Karpas-422 (cell line): ENCODE results near the gene FUBP3. TPM values are rescaled to one million over a fixed set of nuclear protein-coding genes. Genes with fewer than 3 reads are reported as not detected.
A peak's percentile ranks its signal among the peaks of the same experiment; 100 is the strongest.

ENCODE experiments used
- DNase-seq: peaks from one replicate; pipeline ENCODE4 v3.0.0-alpha.2; 2015
- H2AFZ ChIP-seq: fragments of 200-600 bp; sonication (generic); 2 replicates; pipeline ENCODE4 v1.6.1; 2014; ENCODE audit warnings: antibody characterized with exemption, low read length, mixed read lengths
- H3K27ac ChIP-seq: fragments of 200-600 bp; sonication (generic); 2 replicates; pipeline ENCODE4 v1.5.1; 2014; ENCODE audit warnings: mild to moderate bottlenecking, low read length, moderate library complexity
- H3K27me3 ChIP-seq: fragments of 200-600 bp; sonication (generic); 2 replicates; pipeline ENCODE4 v1.6.1; 2014; ENCODE audit warnings: low read length, mixed read lengths
- H3K36me3 ChIP-seq: fragments of 200-600 bp; sonication (generic); 2 replicates; pipeline ENCODE4 v1.6.1; 2014; ENCODE audit warnings: low read length, mixed read lengths; ENCODE audit not compliant: insufficient read depth
- H3K4me1 ChIP-seq: fragments of 200-600 bp; sonication (generic); 2 replicates; pipeline ENCODE4 v1.6.1; 2014; ENCODE audit warnings: mild to moderate bottlenecking, low read length, mixed read lengths
- H3K4me2 ChIP-seq: fragments of 200-600 bp; sonication (generic); 2 replicates; pipeline ENCODE4 v1.6.1; 2014; ENCODE audit warnings: low read length, low read depth, mild to moderate bottlenecking; ENCODE audit not compliant: poor library complexity, severe bottlenecking
- H3K4me3 ChIP-seq: fragments of 200-600 bp; sonication (generic); 2 replicates; pipeline ENCODE4 v1.5.1; 2014; ENCODE audit warnings: mild to moderate bottlenecking, antibody characterized with exemption, low read length, mixed read lengths
- H3K79me2 ChIP-seq: fragments of 200-600 bp; sonication (generic); 2 replicates; pipeline ENCODE4 v1.6.1; 2014; ENCODE audit warnings: mild to moderate bottlenecking, low read length, mixed read lengths
- H3K9ac ChIP-seq: fragments of 200-600 bp; sonication (generic); 2 replicates; pipeline ENCODE4 v1.6.0; 2014; ENCODE audit warnings: low read length
- H3K9me2 ChIP-seq: fragments of 200-600 bp; sonication (generic), shearing (Covaris generic); replicated peaks from 2 replicates; pipeline ENCODE4 v1.6.0; 2014; ENCODE audit warnings: mild to moderate bottlenecking, low read length, moderate library complexity; ENCODE audit not compliant: insufficient read depth
- H3K9me3 ChIP-seq: fragments of 300-700, 200-600 bp; sonication (generic); 2 replicates; pipeline ENCODE4 v1.6.1; 2014; ENCODE audit warnings: low read length, mixed read lengths
- H4K20me1 ChIP-seq: fragments of 200-600 bp; sonication (generic); 2 replicates; pipeline ENCODE4 v1.6.1; 2014; ENCODE audit warnings: mild to moderate bottlenecking, antibody characterized with exemption, low read length, low read depth; ENCODE audit not compliant: insufficient read depth
- total RNA-seq: library from RNA; depleted of rRNA; stranded (reverse); fragments of >200 nt; shearing (Covaris generic); gene quantifications from 2 replicates; pipeline ENCODE4 v1.2.3, GENCODE V29; 2014; ENCODE audit warnings: low replicate concordance

Gene FUBP3
- total RNA-seq, 1 experiment from 2014 or later = 31.2 TPM

DNA sequence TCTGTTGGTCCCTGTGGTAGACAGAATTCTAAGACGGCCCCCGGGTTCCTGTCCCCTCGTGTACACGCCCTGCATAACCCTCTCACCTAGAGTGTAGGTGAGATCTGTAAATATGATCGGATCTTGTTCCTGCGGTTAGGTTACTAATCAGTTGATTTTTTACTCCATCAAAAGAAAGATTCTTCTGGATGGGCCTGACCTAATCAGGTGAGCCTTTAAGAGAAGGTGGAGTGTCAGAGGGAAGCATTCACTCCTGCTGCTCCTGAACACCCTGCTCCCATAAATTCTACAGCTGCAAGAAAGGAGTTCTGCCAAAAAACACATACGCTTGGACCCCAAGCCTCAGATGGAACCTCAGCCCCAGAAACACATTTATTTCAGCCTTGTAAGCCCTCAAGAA, 15.6 kb upstream of the FUBP3 start:
- Histone ChIP-seq H4K20me1 (no peaks in the 10 kb centered on the region), H3K4me2 (no peak overlapping the region), H3K9me2 (no peaks in the 10 kb centered on the region), H3K9ac (no peak overlapping the region), H3K36me3 (no peaks in the 10 kb centered on the region), H3K4me3 (no peak overlapping the region), H3K9me3 (no peaks in the 10 kb centered on the region), H3K27me3 (no peaks in the 10 kb centered on the region), H3K27ac (no peak overlapping the region), H2AFZ (no peak overlapping the region), H3K4me1 (no peaks in the 10 kb centered on the region), H3K79me2 (no peaks in the 10 kb centered on the region)
- DNase-seq = no peak

DNA sequence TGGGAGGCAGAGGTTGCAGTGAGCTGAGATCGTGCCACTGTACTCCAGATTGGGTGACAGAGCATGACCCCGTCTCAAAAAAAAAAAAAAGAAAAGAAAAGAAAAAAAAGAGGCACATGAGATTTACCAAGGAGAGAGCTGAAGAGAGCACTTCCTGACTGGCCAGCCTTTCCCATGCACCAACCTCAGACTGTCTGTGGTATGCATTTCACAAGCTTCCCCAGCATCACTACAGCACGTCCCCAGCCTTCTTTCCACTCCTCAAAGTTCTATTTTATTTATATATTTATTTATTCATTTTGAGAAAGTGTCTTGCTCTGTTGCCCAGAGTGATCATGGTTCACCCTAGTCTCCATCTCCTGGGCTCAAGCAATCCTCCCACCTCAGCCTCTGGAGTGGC, 13.6 kb upstream of the FUBP3 start:
- Histone ChIP-seq H3K79me2 (no peaks in the 10 kb centered on the region), H3K4me1 (no peaks in the 10 kb centered on the region), H2AFZ (no peak overlapping the region), H3K4me2 (no peak overlapping the region), H3K9me2 (no peaks in the 10 kb centered on the region), H3K27me3 (no peaks in the 10 kb centered on the region), H3K36me3 (no peaks in the 10 kb centered on the region), H4K20me1 (no peaks in the 10 kb centered on the region), H3K9ac (no peak overlapping the region), H3K27ac (no peak overlapping the region), H3K9me3 (no peaks in the 10 kb centered on the region), H3K4me3 (no peak overlapping the region)
- no peak for DNase-seq

DNA sequence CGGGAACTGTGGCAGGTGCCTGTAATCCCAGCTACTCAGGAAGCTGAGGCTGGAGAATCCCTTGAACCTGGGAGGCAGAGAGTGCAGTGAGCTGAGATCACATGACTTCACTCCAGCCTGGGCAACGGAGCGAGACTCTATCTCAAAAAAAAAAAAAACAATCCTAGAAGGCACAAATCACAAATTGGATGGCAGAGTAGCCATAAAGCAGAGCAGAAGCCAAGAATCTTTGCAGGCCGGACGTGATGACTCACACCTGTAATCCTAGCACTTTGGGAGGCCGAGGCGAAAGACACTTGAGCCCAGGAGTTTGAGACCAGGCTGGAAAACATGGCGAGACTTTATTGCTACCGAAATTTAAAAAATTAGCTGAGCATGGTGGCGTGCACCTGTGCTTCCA, 9.2 kb upstream of the FUBP3 start:
- Histone ChIP-seq H3K9ac (no peak overlapping the region), H3K4me1 (no peaks in the 10 kb centered on the region), H3K79me2 (no peaks in the 10 kb centered on the region), H3K9me3 (no peaks in the 10 kb centered on the region), H3K36me3 (no peaks in the 10 kb centered on the region), H3K27me3 (no peaks in the 10 kb centered on the region), H2AFZ (no peak overlapping the region), H3K4me2 (no peak overlapping the region), H3K27ac (no peak overlapping the region), H4K20me1 (no peaks in the 10 kb centered on the region), H3K4me3 (no peak overlapping the region), H3K9me2 (no peaks in the 10 kb centered on the region)
- DNase-seq = no peak

DNA sequence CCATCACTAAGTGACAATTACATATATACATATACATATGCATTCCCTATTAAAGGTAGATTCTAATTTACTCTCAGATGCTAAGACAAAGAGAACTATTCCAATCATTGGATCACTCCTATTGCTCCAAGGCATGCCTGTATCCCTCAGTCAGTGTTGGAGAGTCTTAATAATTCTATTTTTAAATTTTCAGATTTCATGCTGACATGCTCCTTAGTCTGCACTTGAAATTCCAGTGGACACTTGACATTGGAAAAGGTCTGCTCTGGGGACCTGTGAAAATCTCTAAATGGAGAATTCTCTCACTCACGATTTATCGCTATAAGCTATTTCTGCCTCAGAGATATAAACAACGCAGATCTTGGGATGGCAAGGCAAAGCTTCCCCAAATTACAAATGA, 3.9 kb upstream of the FUBP3 start:
- no peak overlapping the region for H3K9ac ChIP-seq
- DNase-seq = no peak
- H3K4me2 ChIP-seq = no peak overlapping the region
- H3K27me3 ChIP-seq = no peaks in the 10 kb centered on the region
- H3K9me2 ChIP-seq = no peaks in the 10 kb centered on the region
- H4K20me1 ChIP-seq = peaks cover 10% of the 10 kb centered on the region
- H3K79me2 ChIP-seq = peaks cover 11% of the 10 kb centered on the region
- H3K27ac ChIP-seq = no peak overlapping the region
- H3K36me3 ChIP-seq = no peaks in the 10 kb centered on the region
- no peak overlapping the region for H2AFZ ChIP-seq
- H3K9me3 ChIP-seq = no peaks in the 10 kb centered on the region
- H3K4me3 ChIP-seq = no peak overlapping the region
- peaks cover 11% of the 10 kb centered on the region for H3K4me1 ChIP-seq

DNA sequence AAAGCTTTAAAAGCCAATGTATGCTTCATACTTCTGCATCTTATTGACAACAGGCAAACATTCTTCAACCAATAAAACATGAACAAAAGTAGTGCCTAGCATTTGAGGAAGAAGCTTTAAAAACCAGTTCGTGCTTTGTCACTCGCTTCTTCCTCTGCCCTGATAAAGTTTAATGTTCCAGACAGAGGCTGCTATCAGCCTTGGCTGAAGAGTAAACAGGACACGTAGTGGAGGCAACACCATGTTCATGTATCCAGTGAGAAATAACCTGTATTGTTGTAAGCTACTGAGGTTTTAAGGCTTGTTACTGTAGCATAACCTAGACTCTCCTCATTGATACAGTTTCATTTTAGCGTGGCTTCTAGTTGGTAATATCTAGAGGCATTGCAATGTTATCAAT, 3.2 kb upstream of the FUBP3 start:
- peaks cover 5% of the 10 kb centered on the region; the same call in 1 of the 2 replicates for H3K36me3 ChIP-seq
- H3K4me2 ChIP-seq = no peak overlapping the region
- H3K27me3 ChIP-seq = no peaks in the 10 kb centered on the region
- no peak overlapping the region for H3K9ac ChIP-seq
- no peak overlapping the region for H3K4me3 ChIP-seq
- no peaks in the 10 kb centered on the region for H3K9me3 ChIP-seq
- no peak for DNase-seq
- H3K27ac ChIP-seq = no peak overlapping the region
- peaks cover 18% of the 10 kb centered on the region for H3K4me1 ChIP-seq
- no peak overlapping the region for H2AFZ ChIP-seq
- peaks cover 18% of the 10 kb centered on the region for H3K79me2 ChIP-seq
- peaks cover 16% of the 10 kb centered on the region for H4K20me1 ChIP-seq
- H3K9me2 ChIP-seq = no peaks in the 10 kb centered on the region

DNA sequence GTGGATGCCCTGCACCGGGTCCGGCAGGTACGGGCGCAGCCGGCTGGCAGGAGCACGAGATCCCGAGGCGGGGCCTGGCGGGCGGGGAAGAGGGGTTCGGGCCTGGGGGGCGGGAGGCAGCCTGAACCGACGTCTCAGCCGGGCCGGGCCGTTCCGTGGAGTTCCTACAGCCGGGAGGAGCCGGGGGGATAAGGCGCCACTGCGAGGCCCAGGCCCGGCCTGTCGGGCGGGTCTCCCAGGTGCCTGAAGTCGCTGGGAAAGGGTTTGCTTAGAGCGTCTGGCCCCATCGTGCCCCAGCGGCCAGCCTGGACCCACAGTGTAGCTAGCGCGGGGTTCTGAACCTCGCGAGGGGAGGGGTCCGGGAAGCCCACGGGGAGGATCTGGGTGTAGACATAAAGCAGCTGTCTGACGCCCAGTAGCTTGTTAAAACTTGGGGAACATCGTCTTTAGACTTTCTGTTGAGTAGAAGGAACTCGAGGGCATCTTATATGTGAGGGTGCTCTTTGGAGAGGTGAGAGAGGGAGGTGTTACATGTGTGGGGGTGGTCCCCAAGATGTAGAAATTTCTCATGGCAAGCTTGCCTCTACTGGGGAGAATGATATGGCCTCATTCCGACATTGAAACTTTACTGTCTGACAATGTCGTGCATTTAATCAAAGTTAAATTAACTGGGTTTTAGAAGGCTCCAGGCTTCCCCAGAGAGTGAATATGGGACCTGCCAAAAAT, 524 bp downstream of the FUBP3 start:
- Histone ChIP-seq H3K27ac (no peak overlapping the region), H3K79me2 (peaks cover 52% of the 10 kb centered on the region), H3K9me3 (no peaks in the 10 kb centered on the region), H4K20me1 (peaks cover 31% of the 10 kb centered on the region), H3K9me2 (no peaks in the 10 kb centered on the region), H3K4me3 (peak overlapping the region; percentile 93), H3K36me3 (peaks cover 12% of the 10 kb centered on the region; the same call in 1 of the 2 replicates), H3K9ac (peak overlapping the region; percentile 94), H3K4me2 (peak overlapping the region; percentile 79), H3K4me1 (peaks cover 20% of the 10 kb centered on the region), H2AFZ (0 out of 2 replicates have a peak overlapping the region, but pooled peaks have one; percentile 45), H3K27me3 (no peaks in the 10 kb centered on the region)
- peak; percentile 54 for DNase-seq

DNA sequence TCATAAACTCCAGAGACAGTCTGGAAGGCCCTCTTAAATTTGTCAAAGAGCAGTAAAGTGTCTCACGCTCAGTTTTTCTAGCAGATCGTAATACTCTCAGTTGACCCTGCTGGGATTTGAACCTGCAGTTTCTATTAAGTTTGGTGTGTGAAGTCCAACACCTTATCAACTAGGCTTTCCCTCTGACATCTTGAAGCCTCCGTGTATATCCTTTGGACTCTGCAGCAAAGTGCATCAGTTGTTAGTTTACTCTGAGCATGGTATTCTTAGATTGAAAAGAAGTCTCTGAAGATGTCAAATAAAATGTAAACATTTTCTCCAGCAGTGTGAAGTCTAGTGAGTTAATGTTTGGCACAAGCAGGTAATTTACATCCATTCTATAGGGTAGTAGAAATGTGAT, 2.4 kb downstream of the FUBP3 start:
- DNase-seq = no peak
- H3K27me3 ChIP-seq = no peaks in the 10 kb centered on the region
- peaks cover 20% of the 10 kb centered on the region for H3K4me1 ChIP-seq
- H3K4me2 ChIP-seq = no peak overlapping the region
- no peak overlapping the region for H3K4me3 ChIP-seq
- no peak overlapping the region for H3K9ac ChIP-seq
- no peaks in the 10 kb centered on the region for H3K9me3 ChIP-seq
- H3K36me3 ChIP-seq = peaks cover 12% of the 10 kb centered on the region; the same call in 1 of the 2 replicates
- H3K27ac ChIP-seq = no peak overlapping the region
- peaks cover 69% of the 10 kb centered on the region for H3K79me2 ChIP-seq
- peaks cover 31% of the 10 kb centered on the region for H4K20me1 ChIP-seq
- H2AFZ ChIP-seq = no peak overlapping the region
- H3K9me2 ChIP-seq = no peaks in the 10 kb centered on the region

DNA sequence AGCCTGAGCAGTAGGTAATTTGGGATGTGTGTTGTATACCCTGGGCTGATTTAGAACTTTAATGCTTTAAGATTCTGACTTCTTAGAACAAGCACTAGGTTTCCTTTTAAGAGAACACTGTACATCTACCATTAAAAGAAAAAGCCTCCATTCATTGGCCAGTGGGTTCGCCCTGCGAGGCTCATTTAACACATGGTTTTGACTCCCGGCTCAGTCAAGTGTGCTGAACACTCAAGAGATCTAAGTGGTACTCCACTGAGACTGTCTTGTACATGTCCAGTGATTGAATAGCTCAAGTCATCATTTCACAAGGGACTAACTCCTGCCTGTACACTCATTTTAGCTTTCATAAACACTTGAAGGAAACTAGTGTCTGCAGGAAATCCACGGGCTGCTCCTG, 3.9 kb downstream of the FUBP3 start:
- H3K36me3 ChIP-seq = peaks cover 12% of the 10 kb centered on the region; the same call in 1 of the 2 replicates
- no peaks in the 10 kb centered on the region for H3K27me3 ChIP-seq
- H3K9ac ChIP-seq = no peak overlapping the region
- H3K27ac ChIP-seq = no peak overlapping the region
- peaks cover 82% of the 10 kb centered on the region for H3K79me2 ChIP-seq
- H3K4me1 ChIP-seq = peaks cover 18% of the 10 kb centered on the region
- DNase-seq = no peak
- H3K9me3 ChIP-seq = no peaks in the 10 kb centered on the region
- H3K4me2 ChIP-seq = no peak overlapping the region
- H3K4me3 ChIP-seq = no peak overlapping the region
- no peak overlapping the region for H2AFZ ChIP-seq
- H4K20me1 ChIP-seq = peaks cover 31% of the 10 kb centered on the region
- H3K9me2 ChIP-seq = no peaks in the 10 kb centered on the region
